ENCODE results near the gene KLHL26. TPM values are rescaled to one million over a fixed set of nuclear protein-coding genes. Genes with fewer than 3 reads are reported as not detected.

Gene KLHL26
- total and polyA plus RNA-seq, 2 of the 13 experiments (the other 11 are each of a cell fraction or from before 2014, with no cell fraction given), result 1.5 to 1.7 TPM

- H3K4me2 ChIP-seq (ENCODE audit: low read depth, low read length), result no peak overlapping the region
- DNase-seq (ENCODE audit: low spot score) (no peak), FAIRE-seq (no peak), ATAC-seq (no peak)
- intact Hi-C loops (cut with micrococcal nuclease; ENCODE audit: unreplicated experiment), result no loop called here
- H3K9ac ChIP-seq (ENCODE audit: insufficient read depth, low read depth, low read length), result no peak overlapping the region
- BruUV-seq (replicated peaks), result no TSS peak
- CTCF ChIA-PET (ENCODE audit: low intra/inter-chr PET ratio, low total read pairs), result no interaction called here
- no peaks in the 10 kb centered on the region for H3K27me3 ChIP-seq (ENCODE audit: control insufficient read depth in 1 of 2, insufficient read depth in 2 of 2, low read length in 2 of 2)
- H3K36me3 ChIP-seq (replicated peaks in 1 of 2; ENCODE audit: control insufficient read depth in 1 of 2, insufficient read depth in 2 of 2, low read length in 2 of 2), result peaks cover 4 to 6% of the 10 kb centered on the region in 2 experiments; a peak in 3 of 5 replicates
- H4K20me1 ChIP-seq (ENCODE audit: insufficient read depth, low read length), result no peaks in the 10 kb centered on the region
- POLR2A ChIA-PET, result no interaction called here
- 95% methylated on average over 9 of the region's 11 CpGs for WGBS (ENCODE audit: low lambda C conversion rate)
- in situ Hi-C loops (cut with HindIII; ENCODE audit: extremely low pct_ligation_motif_present, low pct_unique_long_range_greater_than_20kb), result loop anchor here (10.0 kb wide), 1 partner anchor 195 kb away; no protein-coding TSS in a partner anchor
- no peaks in the 10 kb centered on the region for H3K9me3 ChIP-seq (ENCODE audit: low read length)
- no peaks in the 10 kb centered on the region for H3K79me2 ChIP-seq (ENCODE audit: insufficient read depth, low read length)
- H3K4me3 ChIP-seq (replicated peaks in 1 of 3; ENCODE audit: insufficient read depth in 1 of 3, low read depth in 2 of 3, low read length in 3 of 3), result no peak overlapping the region
- H3K4me1 ChIP-seq (ENCODE audit: insufficient read depth, low read length), result peaks cover 16% of the 10 kb centered on the region
- H2AFZ ChIP-seq (ENCODE audit: low read length), result no peak overlapping the region
- TF ChIP-seq ZNF160 (CRISPR knock-in tag; IDR thresholded peaks at IDR 0.05) (no peak), ZNF230 (CRISPR knock-in tag; IDR thresholded peaks at IDR 0.05) (no peak), SOX6 (IDR thresholded peaks at IDR 0.05) (no peak), SOX6 (CRISPR knock-in tag; IDR thresholded peaks at IDR 0.05) (no peak), ZNF414 (CRISPR knock-in tag; IDR thresholded peaks at IDR 0.05) (no peak), YEATS2 (CRISPR knock-in tag; IDR thresholded peaks at IDR 0.05; ENCODE audit: borderline replicate concordance) (no peak), RFXAP (CRISPR knock-in tag; IDR thresholded peaks at IDR 0.05; ENCODE audit: borderline replicate concordance) (no peak), ZNF549 (CRISPR knock-in tag; IDR thresholded peaks at IDR 0.05) (no peak), U2AF2 (IDR thresholded peaks at IDR 0.05; ENCODE audit: low read depth, low read length) (no peak), ZNF761 (CRISPR knock-in tag; conservative IDR thresholded peaks at IDR 0.05) (no peak)
- no peak overlapping the region for H3K27ac ChIP-seq (ENCODE audit: extremely low read length, insufficient read depth, low read length)
Observed at GRCh38 chr19:18669883-18670282, 33.1 kb downstream of the KLHL26 start.

- no peak for FAIRE-seq
Observed at GRCh38 chr19:18670312-18670711, 33.5 kb downstream of the KLHL26 start.

More at GRCh38 chr19:18670312-18670711, 33.5 kb downstream of the KLHL26 start:
- Histone ChIP-seq H3K27ac (ENCODE audit: extremely low read length, insufficient read depth, low read length) (no peak overlapping the region), H4K20me1 (ENCODE audit: insufficient read depth, low read length) (no peaks in the 10 kb centered on the region), H3K4me3 (replicated peaks in 1 of 3; ENCODE audit: insufficient read depth in 1 of 3, low read depth in 2 of 3, low read length in 3 of 3) (no peak overlapping the region), H3K4me1 (ENCODE audit: insufficient read depth, low read length) (peaks cover 17% of the 10 kb centered on the region), H3K27me3 (ENCODE audit: control insufficient read depth in 1 of 2, insufficient read depth in 2 of 2, low read length in 2 of 2) (no peaks in the 10 kb centered on the region), H3K36me3 (replicated peaks in 1 of 2; ENCODE audit: control insufficient read depth in 1 of 2, insufficient read depth in 2 of 2, low read length in 2 of 2) (peaks cover 4% of the 10 kb centered on the region in 2 experiments; a peak in 3 of 5 replicates), H3K9me3 (ENCODE audit: low read length) (no peaks in the 10 kb centered on the region), H2AFZ (ENCODE audit: low read length) (no peak overlapping the region), H3K9ac (ENCODE audit: insufficient read depth, low read depth, low read length) (no peak overlapping the region), H3K4me2 (ENCODE audit: low read depth, low read length) (no peak overlapping the region), H3K79me2 (ENCODE audit: insufficient read depth, low read length) (no peaks in the 10 kb centered on the region)
- TF ChIP-seq TCF12 (IDR thresholded peaks at IDR 0.05) (no peak), TCF12 (CRISPR knock-in tag; IDR thresholded peaks at IDR 0.05) (no peak)
- ChIA-PET CTCF (ENCODE audit: low intra/inter-chr PET ratio, low total read pairs) (no interaction called here), POLR2A (no interaction called here)
- ATAC-seq (no peak), DNase-seq (ENCODE audit: low spot score) (no peak)
- BruUV-seq (replicated peaks), result no TSS peak
- 92% methylated on average over 13 of the region's 13 CpGs for WGBS (ENCODE audit: low lambda C conversion rate)
- intact Hi-C loops (cut with micrococcal nuclease; ENCODE audit: unreplicated experiment), result no loop called here
- in situ Hi-C loops (cut with HindIII; ENCODE audit: extremely low pct_ligation_motif_present, low pct_unique_long_range_greater_than_20kb), result loop anchor here (10.0 kb wide), 1 partner anchor 196 kb away; no protein-coding TSS in a partner anchor
